Measurements from ENCODE around the gene BCL7A.
A peak's percentile ranks its signal among the peaks of the same experiment; 100 is the strongest.

The BCL7A gene

DNA sequence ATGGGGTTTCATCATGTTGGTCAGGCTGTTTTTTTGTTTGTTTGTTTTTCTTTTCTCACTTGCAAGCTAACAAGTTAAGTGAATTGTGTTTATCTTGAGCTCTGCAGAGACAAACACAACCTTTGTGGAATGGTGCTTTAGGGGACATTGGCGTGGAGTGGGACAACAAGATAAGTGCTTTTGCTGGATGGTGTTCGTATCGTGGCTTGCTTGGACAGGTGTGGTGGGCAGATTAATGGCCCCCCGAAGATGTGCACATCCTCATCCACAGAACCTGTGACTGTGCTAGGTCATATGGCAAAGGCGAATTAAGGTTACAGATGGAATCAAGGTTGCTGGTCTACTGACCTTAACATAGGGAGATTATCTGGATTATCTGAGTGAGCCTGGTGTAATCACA lies 63.9 kb downstream of the BCL7A start:
- in situ Hi-C loops (cut with MboI; ENCODE audit: low pct_unique_long_range_greater_than_20kb, low sequenced_read_pairs): no loop called here
- no peak for DNase-seq

DNA sequence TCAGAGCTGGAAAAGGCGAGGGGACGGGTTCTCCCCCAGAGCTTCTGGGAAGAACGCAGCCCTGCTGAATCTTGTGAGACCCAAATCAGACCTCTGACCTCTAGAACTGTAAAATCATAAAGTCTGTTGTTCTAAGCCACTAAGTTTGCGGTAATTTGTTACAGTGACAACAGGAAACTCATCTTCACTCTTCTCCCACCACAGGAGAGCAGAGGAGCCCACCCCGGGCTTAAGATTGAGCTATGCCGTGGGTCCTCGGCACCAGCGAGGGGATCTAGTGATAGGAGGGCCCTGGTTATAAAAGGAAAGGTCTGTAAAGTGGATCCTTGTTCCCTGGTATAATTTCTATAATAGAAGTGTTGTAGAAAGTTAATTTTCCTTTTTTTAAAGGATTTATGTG lies 64.4 kb downstream of the BCL7A start:
- DNase-seq: no peak
- in situ Hi-C loops (cut with MboI; ENCODE audit: low pct_unique_long_range_greater_than_20kb, low sequenced_read_pairs): no loop called here

DNA sequence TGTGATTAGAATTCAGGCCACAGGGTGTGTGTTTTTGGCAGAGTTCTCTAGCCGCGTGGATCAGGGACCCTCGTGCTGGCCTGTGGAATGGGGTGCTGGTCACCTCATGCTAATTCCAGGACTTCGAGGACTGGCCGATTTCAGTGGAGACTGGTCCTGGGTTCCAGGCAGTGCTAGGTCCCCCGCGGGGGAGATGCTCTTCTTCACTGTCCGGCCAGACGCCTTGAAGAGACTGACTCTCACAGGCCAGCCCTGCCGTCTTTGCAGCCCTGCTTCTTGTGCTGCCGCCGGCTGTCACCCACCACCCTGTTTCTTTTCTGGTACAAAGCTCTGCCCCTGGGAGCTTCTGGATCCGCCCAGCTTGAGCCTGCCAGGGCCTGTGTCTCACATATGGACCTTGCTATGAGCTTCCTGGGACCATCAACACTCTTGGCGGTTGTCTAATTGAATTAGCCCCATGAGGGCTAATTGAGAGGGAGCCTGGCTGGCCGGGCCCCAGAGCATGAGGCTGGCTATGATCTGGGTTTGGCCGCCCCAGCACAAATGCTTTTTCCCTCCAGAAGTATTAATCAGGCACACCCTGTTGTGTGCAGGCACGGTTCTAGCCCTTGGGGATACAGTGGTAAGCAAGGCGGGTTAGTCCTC lies 65.1 kb downstream of the BCL7A start:
- no peak for DNase-seq
- in situ Hi-C loops (cut with MboI; ENCODE audit: low pct_unique_long_range_greater_than_20kb, low sequenced_read_pairs): no loop called here

DNA sequence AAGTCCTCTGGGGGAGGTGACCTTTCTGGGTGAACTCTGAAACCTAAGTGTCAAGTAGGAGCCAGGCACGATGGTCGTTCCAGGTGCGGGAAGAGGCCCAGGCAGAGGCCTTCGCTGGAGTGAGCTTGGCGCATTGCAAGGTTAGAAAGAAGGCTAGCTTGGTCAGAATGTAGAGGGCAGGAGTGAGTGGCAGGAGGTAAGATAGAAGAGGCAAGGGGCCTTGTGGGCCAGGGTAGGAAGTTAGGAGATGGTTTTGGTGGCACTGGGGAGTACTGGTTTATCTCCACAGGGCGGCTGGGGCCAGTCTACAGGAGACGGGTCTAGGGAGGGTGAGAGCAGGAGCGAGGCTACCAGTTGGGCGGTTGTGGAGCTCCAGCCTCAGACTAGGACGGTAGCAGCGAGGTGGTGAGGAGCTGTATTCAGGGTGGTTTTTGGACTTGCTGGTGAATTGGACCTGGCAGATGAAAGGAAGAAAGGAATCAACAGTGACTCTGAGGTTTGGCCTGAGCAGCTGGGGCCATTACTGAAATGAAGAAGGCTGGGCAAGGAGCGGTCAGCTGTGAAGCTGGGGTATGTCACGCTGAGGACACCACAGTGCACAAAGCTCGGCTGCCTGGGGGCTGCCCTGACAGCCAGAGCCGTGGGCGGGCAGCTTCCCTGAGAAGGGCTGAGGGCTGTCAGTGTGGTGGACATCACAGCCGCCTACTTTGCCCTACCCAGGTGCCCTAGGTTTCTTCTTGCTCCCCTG lies 65.9 kb downstream of the BCL7A start:
- in situ Hi-C loops (cut with MboI; ENCODE audit: low pct_unique_long_range_greater_than_20kb, low sequenced_read_pairs): no loop called here
- no peak for DNase-seq

DNA sequence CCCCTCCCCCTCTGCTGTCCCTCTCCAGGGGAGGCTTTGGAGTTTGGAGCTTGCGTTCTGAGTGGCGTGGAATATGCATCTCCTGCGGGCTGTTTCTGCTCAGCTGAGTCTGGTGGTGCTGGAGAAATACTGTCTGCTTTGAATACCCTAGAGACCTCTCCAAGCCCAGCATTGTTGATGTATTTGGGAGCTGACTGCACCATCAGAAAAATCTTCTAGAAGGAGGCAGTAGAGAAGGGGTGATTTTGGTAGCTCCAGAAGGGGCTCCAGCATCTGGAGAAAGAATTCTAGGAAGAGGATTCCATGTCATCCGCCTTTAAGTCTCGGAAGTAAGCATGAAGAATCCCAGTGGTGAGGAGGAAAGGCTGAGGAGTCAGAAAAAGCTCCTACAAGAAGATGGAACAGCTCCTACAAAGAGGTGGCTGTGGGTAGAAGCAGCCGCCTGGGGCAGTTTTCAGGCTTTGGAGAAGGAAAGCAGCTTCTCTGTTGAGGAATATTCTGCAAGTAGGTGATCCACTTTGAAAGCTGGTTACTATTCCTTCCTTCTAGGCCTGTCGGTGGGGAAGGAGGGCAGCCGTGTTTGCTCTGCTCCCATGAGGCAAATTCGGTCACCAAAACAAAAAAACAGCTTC lies 66.6 kb downstream of the BCL7A start:
- in situ Hi-C loops (cut with MboI; ENCODE audit: low pct_unique_long_range_greater_than_20kb, low sequenced_read_pairs): no loop called here
- no peak for DNase-seq

DNA sequence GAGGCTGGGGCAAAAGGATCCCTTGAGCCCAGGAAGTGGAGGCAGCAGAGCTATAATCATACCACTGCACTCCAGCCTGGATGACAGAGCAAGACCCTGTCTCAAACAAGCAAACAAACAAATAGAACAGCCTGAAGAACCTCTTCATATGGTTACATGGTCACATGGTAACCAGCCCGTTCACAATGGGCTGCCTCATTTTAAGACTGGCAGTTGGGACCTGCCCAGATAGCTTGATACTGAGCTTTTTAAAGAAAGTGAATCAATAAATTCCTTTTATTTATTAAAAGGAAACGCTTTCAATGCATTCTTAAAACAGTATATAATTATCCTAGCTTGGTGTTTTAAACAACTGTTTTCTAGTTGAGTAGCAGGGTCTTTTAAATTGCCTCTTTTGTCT lies 67.4 kb downstream of the BCL7A start:
- DNase-seq: no peak
- in situ Hi-C loops (cut with MboI; ENCODE audit: low pct_unique_long_range_greater_than_20kb, low sequenced_read_pairs): no loop called here

DNA sequence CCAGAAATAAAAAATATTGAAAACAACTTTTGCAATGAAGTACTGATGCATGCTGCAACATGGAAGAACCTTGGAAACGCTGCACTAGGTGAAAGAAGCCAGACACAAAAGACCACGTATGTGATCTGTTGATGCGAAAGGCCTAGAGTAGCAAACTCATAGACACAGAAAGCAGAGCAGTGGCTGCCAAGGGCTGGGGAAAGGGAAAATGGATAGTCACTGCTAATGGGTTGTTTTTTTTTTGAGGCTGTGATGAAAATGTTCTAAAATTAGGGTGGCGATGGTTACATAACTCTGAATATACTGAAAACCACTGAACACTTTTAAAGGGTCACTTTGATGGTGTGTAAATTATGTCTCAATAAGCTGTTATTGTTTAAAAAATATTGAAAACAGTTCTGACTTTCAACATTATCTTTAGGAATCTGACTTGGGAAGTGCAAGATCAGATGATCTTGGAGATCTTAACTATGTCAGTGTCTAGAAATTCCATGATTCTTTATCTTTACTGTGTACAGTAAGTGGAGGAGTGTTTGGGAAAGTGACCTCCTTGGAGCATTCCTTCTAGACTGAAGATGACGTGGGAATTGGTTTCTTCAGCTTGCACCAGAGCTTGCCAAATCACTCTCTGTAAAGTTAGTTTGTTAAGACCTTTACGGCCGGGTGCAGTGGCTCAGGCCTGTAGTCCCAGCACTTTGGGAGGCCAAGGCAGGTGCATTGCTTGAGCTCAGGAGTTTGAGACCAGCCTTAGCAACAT lies 69.3 kb downstream of the BCL7A start:
- no peak for DNase-seq
- in situ Hi-C loops (cut with MboI; ENCODE audit: low pct_unique_long_range_greater_than_20kb, low sequenced_read_pairs): no loop called here

DNA sequence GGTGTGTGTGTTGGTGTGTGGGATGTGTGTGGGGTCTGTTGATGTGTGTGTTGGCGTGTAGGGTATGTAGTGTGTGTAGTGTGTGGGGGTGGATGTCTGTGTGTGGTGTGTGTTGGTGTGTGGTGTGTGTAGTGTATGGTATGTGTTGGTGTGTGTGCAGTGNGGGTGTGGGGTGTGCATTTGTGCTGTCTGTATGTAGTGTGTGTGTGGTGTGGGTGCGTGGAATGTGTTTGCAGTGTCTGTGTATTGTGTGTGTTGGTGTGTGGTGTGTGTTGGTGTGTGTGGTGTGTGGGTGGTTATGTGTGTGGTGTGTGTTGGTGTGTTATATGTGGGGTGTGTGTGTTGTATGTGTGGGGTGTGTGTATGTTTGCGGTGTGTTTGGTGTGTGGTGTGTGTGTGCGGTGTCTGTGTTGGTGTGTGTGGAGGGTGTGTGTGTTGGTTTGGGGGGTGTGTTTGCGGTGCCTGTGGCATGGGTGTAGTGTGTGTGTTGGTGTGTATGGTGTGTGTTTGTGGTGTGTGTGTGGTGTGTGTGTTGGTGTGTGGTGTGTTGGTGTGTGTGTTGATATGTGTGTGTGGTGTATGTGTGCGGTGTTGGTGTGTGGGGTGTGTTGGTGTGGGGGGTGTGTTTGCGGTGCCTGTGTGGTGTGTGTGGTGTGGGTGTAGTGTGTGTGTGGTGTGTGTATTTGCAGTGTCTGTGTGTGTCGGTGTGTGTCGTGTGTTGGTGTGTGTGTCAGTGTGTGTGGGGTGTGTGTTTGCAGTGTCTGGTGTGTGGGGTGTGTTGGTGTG lies 71.6 kb downstream of the BCL7A start:
- no peak for DNase-seq
- in situ Hi-C loops (cut with MboI; ENCODE audit: low pct_unique_long_range_greater_than_20kb, low sequenced_read_pairs): no loop called here

DNA sequence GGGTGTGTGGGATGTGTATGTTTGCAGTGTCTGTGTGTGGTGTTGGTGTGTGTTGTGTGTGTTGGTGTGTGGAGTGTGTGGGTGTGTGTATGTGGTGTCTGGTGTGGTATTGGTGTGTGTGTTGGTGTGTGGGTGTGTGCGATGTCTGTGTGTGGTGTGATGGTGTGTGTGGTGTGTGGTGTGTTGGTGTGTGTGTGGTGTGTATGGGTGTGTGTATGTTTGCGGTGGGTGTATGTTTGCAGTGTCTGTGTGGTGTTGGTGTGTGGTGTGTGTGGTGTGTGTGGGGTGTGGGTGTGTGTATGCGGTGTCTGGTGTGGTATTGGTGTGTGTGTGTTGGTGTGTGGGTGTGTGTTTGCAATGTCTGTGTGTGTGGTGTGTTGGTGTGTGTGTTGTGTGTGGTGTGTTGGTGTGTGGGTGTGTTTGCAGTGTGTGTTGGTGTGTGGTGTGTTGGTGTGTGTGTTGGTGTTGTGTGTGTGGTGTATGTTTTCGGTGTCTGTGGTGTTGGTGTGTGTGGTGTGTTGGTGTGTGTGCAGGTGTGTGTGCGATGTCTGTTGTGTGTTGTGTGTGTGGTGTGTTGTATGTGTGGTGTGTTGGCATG lies 72.6 kb downstream of the BCL7A start:
- in situ Hi-C loops (cut with MboI; ENCODE audit: low pct_unique_long_range_greater_than_20kb, low sequenced_read_pairs): no loop called here
- no peak for DNase-seq

DNA sequence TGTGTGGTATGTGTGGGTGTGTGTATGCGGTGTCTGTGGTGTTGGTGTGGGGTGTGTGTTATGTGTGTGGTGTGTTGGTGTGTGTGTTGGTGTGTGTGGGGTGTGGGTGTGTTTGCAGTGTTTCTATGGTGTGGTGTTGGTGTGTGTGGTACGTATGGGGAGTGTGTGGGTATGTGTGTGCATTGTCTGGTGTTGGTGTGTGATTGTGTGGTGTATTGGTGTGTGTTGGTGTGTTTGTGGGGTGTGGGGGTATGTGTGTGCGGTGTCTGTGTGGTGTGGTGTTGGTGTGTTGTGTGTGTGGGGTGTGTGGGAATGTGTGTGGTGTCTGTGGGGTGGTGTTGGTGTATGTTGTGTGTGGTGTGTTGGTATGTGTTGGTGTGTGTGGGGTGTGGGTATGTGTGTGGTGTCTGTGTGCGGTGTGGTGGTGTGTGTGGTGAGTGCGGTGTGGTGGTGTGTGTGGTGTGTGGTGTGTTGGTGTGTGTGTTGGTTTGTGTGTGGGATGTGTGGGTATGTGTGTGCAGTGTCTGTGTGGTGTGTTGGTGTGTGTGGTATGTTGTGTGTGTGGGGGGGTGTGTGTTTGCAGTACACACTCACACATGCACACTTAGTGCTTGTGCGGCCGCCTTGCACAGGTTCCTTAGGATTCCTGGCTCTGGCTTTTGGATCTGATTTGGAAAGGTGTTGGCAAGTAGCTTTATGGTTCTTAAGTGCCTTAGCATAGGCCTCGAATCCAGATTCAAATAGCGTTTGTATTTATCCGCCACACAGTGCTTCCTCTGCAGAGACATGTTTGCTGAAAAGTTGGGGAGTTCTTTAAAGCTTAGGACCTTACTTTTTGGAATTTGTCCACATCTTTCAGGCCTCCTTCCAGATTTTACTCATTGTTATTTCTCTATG lies 73.3 kb downstream of the BCL7A start:
- no peak for DNase-seq
- in situ Hi-C loops (cut with MboI; ENCODE audit: low pct_unique_long_range_greater_than_20kb, low sequenced_read_pairs): no loop called here

DNA sequence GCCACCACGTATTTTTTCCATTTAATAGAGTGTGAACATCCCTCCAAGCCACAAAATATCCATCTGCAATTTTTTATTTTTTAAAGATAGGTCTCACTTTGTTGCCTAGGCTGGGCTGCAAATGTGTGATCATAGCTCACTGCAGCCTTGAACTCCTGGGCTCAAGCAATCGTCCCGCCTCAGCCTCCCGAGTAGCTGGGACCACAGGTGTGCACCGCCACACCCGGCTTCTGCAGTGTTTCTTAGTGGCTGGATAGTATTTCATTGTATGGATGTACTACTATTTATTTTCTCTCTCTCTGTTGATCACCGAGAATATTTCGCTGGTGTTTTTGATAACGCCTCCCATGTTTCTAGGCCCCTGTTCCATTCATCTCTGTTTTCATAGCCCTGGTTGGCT lies 74.3 kb downstream of the BCL7A start:
- no peak for DNase-seq
- in situ Hi-C loops (cut with MboI; ENCODE audit: low pct_unique_long_range_greater_than_20kb, low sequenced_read_pairs): no loop called here

DNA sequence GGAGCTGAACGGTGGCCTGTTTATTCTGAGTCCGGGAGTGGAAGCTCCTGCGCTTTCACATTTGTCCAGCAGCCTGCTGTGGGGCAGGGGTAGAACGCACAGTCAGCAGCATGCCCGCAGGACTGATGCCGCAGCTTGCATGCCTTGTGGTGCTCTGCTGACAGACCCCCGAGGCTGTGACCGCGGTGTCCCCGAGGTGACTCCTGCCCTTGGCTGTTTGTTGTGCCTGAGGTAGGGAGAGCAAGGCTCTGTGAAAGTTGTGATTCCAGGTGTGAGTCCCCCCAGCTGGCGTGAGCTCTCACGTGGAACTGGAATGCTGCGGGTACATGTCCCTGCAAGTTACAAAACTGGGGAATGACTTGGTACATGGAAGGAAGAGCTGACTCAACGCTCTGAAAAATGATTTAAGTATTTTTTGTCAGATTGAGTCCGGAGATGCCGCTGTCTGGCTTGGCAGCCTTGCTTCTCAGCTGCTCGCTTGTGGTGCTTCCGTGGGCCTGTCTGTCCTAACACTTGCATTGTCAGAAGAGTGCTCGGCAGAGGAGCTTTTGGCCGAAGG lies 75.0 kb downstream of the BCL7A start:
- DNase-seq: no peak
- in situ Hi-C loops (cut with MboI; ENCODE audit: low pct_unique_long_range_greater_than_20kb, low sequenced_read_pairs): no loop called here

DNA sequence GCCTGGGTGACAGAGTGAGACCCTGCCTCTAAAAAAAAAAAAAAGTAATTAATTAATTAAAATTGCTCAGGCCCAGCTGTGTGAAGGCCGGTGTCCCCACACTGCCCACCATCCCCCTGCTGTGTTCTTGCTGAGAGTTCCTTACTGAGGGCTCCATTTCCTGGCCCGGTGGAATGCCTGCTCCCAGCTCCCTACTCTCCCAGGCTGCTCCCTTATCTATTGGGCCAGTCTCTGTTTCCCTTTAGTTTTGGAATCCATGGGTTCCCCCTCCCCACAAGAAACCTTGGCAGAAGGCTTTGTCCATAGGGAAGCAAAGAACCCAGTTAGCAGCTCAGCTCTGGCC lies 75.9 kb downstream of the BCL7A start:
- in situ Hi-C loops (cut with MboI; ENCODE audit: low pct_unique_long_range_greater_than_20kb, low sequenced_read_pairs): no loop called here
- DNase-seq: no peak

DNA sequence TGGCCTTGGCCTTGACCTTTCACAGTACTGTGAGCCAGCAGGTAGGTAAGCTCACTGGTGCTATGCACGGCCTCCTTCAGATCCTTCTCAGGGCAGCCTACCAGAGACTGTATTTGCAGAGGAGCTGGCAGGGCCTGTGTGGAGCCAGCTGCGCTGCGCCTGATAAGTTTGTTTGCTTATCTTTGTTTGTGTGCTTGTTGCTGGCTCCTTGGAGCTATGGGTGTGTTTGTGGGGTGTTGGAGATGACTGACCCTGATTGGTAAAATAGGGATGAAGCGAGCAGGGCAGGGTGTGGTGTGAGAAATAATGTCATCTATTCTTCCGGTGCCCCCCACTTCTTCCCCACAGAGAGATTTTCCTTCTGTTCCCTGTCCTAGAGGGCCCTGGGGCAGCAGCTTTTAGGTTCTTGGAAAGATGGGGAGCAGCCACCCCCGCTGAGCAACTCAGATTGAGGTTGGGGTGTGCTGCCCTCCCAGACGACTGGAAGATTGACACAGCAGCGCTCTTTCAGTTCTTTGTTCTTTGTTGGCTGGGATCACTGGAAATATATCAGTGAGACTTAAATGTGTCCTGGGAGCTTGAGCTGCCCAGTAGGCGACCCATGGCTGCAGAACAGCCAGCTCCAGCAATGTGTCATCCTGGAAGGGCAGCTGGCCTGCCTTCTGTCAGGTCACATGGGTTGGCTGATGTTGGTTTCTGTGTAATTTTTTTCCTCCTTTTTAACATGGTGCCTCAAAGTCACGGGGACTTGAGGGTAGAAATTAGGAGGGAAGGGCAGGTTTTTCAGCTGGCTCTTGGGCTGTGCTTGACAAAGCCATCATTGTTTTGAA lies 76.5 kb downstream of the BCL7A start:
- in situ Hi-C loops (cut with MboI; ENCODE audit: low pct_unique_long_range_greater_than_20kb, low sequenced_read_pairs): no loop called here
- peak; percentile 64 for DNase-seq

DNA sequence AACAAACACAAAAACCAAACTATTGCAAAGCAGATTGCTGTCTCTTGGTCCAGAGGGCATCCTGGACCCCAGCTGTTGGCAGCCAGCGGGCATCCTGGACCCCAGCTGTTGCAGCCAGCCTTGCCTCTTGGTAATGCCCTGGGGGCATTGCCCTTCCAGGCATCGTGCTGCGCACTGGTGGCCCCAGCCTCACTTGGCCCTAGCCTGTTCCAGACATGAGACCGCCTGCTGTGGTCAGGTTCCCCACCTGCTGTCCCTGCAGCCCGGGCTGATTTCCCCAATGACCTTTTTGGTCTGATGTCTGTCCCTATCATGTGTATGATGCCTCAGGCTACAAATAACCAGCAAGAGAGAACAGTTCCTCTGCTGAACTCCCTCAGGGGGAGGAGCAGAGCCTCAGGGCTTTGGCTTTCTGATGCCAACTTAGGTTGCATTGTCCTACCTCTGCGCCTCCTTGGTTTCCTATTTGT lies 77.6 kb downstream of the BCL7A start:
- no peak for DNase-seq
- in situ Hi-C loops (cut with MboI; ENCODE audit: low pct_unique_long_range_greater_than_20kb, low sequenced_read_pairs): no loop called here

DNA sequence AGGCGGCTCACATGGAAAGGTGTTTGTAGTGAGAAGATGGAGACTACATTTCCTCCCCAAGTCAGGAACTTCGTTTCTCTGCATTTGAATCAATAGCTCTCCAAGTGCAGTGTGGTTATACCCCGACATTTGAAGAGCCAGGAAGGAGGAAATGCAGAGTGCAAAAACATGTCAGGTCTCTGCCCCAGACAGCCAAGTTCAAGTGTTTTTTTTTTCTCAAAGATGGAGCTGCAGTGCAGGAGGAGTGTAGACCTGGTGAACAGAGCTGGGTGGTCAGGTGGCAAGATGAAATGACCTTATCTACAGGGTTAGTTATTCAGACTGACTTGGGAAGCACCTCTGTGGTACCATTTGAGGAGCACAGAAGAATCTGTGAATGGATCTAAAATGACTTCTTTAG lies 78.2 kb downstream of the BCL7A start:
- peak; percentile 31 for DNase-seq

DNA sequence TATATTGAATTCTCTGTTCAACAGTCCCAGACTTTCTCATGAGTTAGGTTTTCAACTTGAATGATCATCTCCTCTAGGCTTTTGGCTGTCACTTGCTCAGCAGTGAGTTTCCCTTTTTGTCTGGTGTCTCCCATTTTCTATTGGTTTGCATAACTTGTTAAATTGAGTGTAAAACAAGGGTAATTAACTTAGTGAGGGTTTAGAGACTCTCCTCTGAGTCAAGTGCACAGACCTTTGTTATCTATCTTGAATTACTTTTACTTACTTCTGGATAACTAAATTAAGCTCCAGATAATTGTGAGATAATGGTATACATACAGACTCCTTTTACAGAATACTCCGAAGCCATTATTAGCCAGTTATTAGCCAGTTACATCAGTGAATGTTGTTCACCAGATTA lies 78.9 kb downstream of the BCL7A start:
- in situ Hi-C loops (cut with MboI; ENCODE audit: low pct_unique_long_range_greater_than_20kb, low sequenced_read_pairs): no loop called here
- DNase-seq: no peak

More for the DNA sequence above, 78.2 kb downstream of the BCL7A start:
- in situ Hi-C loops (cut with MboI; ENCODE audit: low pct_unique_long_range_greater_than_20kb, low sequenced_read_pairs): no loop called here
